Thymus (tissue), 11 donors: ENCODE data around the gene FRMD6. TPM values are rescaled to one million over a fixed set of nuclear protein-coding genes. Genes with fewer than 3 reads are reported as not detected.

Source experiments
- DNase-seq, 9 donors: peaks; one replicate each; pipeline ENCODE4 v3.0.0-alpha.2; 2013; ENCODE audit warnings: low spot score in 9 of 9, low read depth in 6 of 9, missing footprints in 1 of 9
- H3K27ac ChIP-seq, 2 donors: one replicate each; pipeline ENCODE4 v1.5.1; 2013; ENCODE audit warnings: control low read depth in 1 of 2, low read depth in 1 of 2, low read length in 1 of 2, mild to moderate bottlenecking in 1 of 2, moderate library complexity in 1 of 2
- H3K27me3 ChIP-seq, 2 donors: one replicate each; pipeline ENCODE4 v1.5.1; 2013; ENCODE audit warnings: low read length in 1 of 2; ENCODE audit not compliant: control insufficient read depth in 2 of 2, insufficient read depth in 1 of 2
- H3K36me3 ChIP-seq, 2 donors: one replicate each; pipeline ENCODE4 v1.5.1; 2013; ENCODE audit warnings: low read length in 1 of 2, mild to moderate bottlenecking in 1 of 2, moderate library complexity in 1 of 2; ENCODE audit not compliant: control insufficient read depth in 2 of 2, insufficient read depth in 2 of 2
- H3K4me1 ChIP-seq, 2 donors: one replicate each; pipeline ENCODE4 v1.5.1; 2013; ENCODE audit warnings: low read length in 2 of 2; ENCODE audit not compliant: control insufficient read depth in 2 of 2, insufficient read depth in 2 of 2
- H3K4me3 ChIP-seq, 2 donors: one replicate each; pipeline ENCODE4 v1.5.1; 2013; ENCODE audit warnings: low read length in 2 of 2, control low read depth in 1 of 2, mild to moderate bottlenecking in 1 of 2
- H3K9me3 ChIP-seq, 2 donors: one replicate each; pipeline ENCODE4 v1.5.1; 2013; ENCODE audit warnings: low read length in 1 of 2, mild to moderate bottlenecking in 1 of 2; ENCODE audit not compliant: control insufficient read depth in 2 of 2, insufficient read depth in 1 of 2
- WGBS: extraction: QIAGEN DNeasy Blood & Tissue Kit; methylation state at CpG from one replicate; pipeline ENCODE4 v1.1.7; 2013; 5-methylcytosine and 5-hydroxymethylcytosine counted together
- polyA plus RNA-seq: library from polyadenylated mRNA; stranded (reverse); fragments of 200-250 nt; gene quantifications from one replicate; pipeline ENCODE4 v1.2.3, GENCODE V29; 2013
- total RNA-seq: library from RNA; stranded (reverse); fragments of 120-200 nt; gene quantifications from one replicate; pipeline ENCODE4 v1.2.4, GENCODE V29; 2013
- donor health status: healthy.

Gene FRMD6
- total and polyA plus RNA-seq, 2 donors: 8.6 to 10.2 TPM

DNA sequence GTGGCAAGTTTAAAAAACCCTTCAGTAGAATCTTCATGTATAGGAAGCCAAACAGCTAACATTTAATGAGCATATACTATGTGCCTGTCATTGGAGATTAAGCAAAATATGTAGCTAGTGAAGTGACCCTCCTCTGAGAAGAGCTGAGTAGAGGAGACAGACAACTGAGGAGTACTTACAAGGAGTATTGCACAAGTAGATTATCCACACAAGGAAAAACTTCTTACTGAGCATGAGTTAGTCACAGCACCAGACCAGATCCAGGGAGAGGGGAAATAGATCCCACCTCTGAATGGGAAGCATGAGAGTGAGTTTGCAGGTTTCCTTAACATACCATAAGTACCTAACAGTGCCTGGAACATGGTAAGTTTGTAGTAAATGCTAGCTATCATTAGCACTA is 33.0 kb downstream of the FRMD6 start:
- no peak overlapping the region for H3K4me3 ChIP-seq
- no peak overlapping the region for H3K27ac ChIP-seq
- no peaks in the 10 kb centered on the region for H3K4me1 ChIP-seq
- no peaks in the 10 kb centered on the region for H3K9me3 ChIP-seq
- no peak for DNase-seq
- no peaks in the 10 kb centered on the region for H3K36me3 ChIP-seq
- no peaks in the 10 kb centered on the region for H3K27me3 ChIP-seq

GRCh38 chr14:51691176-51691575 is 39.5 kb downstream of the FRMD6 start:
- Histone ChIP-seq H3K27me3 (no peaks in the 10 kb centered on the region), H3K9me3 (no peaks in the 10 kb centered on the region), H3K27ac (no peak overlapping the region), H3K4me1 (no peaks in the 10 kb centered on the region), H3K4me3 (no peak overlapping the region), H3K36me3 (no peaks in the 10 kb centered on the region)
- WGBS: 100% methylated on average over 1 of the region's 1 CpG
- DNase-seq: no peak

DNA sequence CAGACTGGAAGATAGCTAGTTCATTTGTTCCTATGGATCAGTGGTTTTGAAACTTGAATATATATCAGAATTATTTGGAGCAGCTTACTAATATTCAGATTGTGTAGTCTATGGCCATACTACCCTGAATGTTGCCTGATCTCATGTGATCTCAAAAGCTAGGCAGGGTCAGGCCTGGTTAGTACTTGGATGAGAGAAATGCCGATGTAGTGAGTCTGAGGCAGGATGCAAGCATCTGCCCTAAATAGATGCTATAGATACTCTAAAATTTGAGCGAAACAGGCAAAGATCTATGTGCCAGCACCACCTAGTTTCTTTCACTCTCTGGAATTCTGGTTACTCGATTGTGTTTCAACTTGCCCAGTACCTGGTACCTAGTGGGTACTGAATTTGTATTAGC is 40.9 kb downstream of the FRMD6 start:
- 96% methylated on average over 3 of the region's 3 CpGs for WGBS
- Histone ChIP-seq H3K27me3 (no peaks in the 10 kb centered on the region), H3K9me3 (no peaks in the 10 kb centered on the region), H3K27ac (no peak overlapping the region), H3K4me1 (no peaks in the 10 kb centered on the region), H3K36me3 (no peaks in the 10 kb centered on the region), H3K4me3 (no peak overlapping the region)
- no peak for DNase-seq

DNA sequence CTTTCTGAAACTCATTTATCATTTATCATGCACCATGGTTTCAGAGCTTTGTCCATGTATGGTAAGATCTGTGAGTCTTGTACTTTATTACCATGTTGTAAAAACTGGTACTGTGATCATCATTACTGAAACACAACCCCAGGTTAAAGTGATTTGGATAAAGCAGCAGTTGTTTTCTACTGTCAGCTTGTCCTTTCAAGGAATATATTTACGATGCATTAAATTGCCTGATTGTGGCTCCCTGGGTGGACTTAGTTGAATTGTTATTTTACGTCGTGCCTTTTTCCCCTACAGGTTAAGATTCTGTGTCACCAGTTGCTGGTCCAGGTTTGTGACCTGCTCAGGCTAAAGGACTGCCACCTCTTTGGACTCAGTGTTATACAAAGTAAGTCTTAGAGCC is 46.1 kb downstream of the FRMD6 start:
- Histone ChIP-seq H3K36me3 (no peaks in the 10 kb centered on the region), H3K4me3 (no peak overlapping the region), H3K9me3 (no peaks in the 10 kb centered on the region), H3K27me3 (no peaks in the 10 kb centered on the region), H3K27ac (no peak overlapping the region), H3K4me1 (no peaks in the 10 kb centered on the region)
- DNase-seq: no peak
- 91% methylated on average over 3 of the region's 3 CpGs for WGBS

DNA sequence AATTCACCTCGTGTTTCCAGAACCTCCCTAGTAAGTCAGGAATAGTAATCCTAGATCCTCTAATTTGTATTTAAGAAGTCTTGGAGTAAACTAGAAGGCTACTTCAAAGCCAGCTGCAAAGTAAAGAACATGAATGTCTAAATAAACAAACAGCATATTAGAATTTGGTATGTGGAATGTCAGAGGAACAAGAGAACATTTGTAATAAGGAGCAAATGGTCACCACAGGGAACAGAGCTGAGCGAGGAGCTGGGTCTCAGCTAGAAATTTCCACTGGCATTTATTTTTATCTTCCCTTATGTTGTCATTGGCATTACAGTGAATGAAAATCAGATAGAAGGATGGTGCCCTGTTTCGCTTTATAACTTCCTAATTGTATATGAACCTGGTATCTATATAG is 50.2 kb downstream of the FRMD6 start:
- Histone ChIP-seq H3K9me3 (no peaks in the 10 kb centered on the region), H3K27ac (no peak overlapping the region), H3K27me3 (no peaks in the 10 kb centered on the region), H3K36me3 (peaks cover 0 to 2% of the 10 kb centered on the region in 2 donors), H3K4me1 (no peaks in the 10 kb centered on the region), H3K4me3 (no peak overlapping the region)
- 94% methylated on average over 3 of the region's 3 CpGs for WGBS
- no peak for DNase-seq

DNA sequence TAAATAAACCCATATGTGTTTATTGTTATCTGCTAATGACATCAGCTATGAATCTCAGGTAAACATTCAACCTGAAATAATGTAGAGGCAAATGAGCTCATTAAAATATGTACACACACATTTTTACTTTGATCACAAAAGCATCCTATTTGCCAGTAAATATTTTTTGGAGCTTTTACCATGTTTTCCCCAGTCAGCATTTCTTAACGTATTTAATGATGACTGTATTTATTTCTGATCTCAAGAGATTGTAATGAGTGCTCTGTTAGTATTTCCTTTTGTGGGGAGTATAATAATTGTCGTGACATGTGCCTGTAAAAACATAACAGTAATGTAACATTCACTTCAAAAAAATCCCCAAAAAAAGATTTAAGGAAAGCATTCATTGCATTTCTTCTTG is 52.1 kb downstream of the FRMD6 start:
- 96% methylated on average over 2 of the region's 2 CpGs for WGBS
- Histone ChIP-seq H3K27me3 (no peaks in the 10 kb centered on the region), H3K36me3 (peaks cover 0 to 2% of the 10 kb centered on the region in 2 donors), H3K4me1 (no peaks in the 10 kb centered on the region), H3K4me3 (no peak overlapping the region), H3K27ac (no peak overlapping the region), H3K9me3 (no peaks in the 10 kb centered on the region)
- DNase-seq: no peak

- Histone ChIP-seq H3K4me3 (no peak overlapping the region), H3K36me3 (peaks cover 0 to 2% of the 10 kb centered on the region in 2 donors), H3K27ac (no peak overlapping the region), H3K9me3 (no peaks in the 10 kb centered on the region), H3K4me1 (no peaks in the 10 kb centered on the region), H3K27me3 (no peaks in the 10 kb centered on the region)
- WGBS: 97% methylated on average over 3 of the region's 3 CpGs
- DNase-seq: no peak
These were observed 52.8 kb downstream of the FRMD6 start for GRCh38 chr14:51704545-51704944.

DNA sequence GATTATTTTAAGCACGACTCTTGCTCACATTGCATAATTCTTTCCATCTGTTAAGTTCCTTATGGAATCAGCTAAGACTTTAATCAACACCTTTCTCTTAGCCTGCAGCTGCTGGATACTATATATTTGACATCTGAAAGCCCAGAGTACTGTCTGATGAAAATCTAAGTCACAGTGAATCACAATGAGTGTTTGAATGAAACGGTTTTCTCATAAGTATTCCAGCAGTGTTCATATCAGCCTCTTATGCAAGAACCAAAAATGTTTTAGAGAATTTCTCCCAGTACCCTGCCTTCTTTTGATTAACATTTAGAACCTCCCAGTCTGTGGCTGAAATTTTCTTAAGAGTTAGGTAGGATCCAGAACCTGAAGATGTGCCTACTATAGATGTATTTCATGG is 55.6 kb downstream of the FRMD6 start:
- Histone ChIP-seq H3K4me1 (no peaks in the 10 kb centered on the region), H3K27ac (no peak overlapping the region), H3K4me3 (no peak overlapping the region), H3K9me3 (no peaks in the 10 kb centered on the region), H3K27me3 (no peaks in the 10 kb centered on the region), H3K36me3 (peaks cover 0 to 2% of the 10 kb centered on the region in 2 donors)
- no peak for DNase-seq
- WGBS: 95% methylated on average over 2 of the region's 2 CpGs

GRCh38 chr14:51711505-51711904 is 59.8 kb downstream of the FRMD6 start:
- H3K27ac ChIP-seq: no peak overlapping the region
- WGBS: 98% methylated on average over 2 of the region's 2 CpGs

DNA sequence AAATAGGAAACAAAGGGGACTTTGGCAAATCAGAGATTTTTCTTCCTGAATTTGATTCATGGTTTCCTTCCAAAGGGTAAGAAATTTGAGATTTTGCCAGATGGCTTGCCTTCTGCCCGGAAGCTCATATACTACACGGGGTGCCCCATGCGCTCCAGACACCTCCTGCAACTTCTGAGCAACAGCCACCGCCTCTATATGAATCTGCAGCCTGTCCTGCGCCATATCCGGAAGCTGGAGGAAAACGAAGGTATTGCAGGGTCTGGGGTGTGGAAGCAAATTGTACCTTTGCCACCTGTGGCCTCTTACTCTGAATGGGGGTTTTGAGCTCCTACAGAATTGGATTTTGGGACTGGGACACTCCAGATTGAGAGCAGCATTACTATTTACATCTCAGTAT is 63.5 kb downstream of the FRMD6 start:
- Histone ChIP-seq H3K4me3 (no peak overlapping the region), H3K36me3 (peaks cover 0 to 3% of the 10 kb centered on the region in 2 donors), H3K9me3 (no peaks in the 10 kb centered on the region), H3K27ac (no peak overlapping the region), H3K4me1 (no peaks in the 10 kb centered on the region), H3K27me3 (no peaks in the 10 kb centered on the region)
- no peak for DNase-seq
- 97% methylated on average over 7 of the region's 7 CpGs for WGBS

More at GRCh38 chr14:51711505-51711904, 59.8 kb downstream of the FRMD6 start:
- Histone ChIP-seq H3K27me3 (no peaks in the 10 kb centered on the region), H3K4me3 (no peak overlapping the region), H3K36me3 (no peaks in the 10 kb centered on the region), H3K4me1 (no peaks in the 10 kb centered on the region), H3K9me3 (no peaks in the 10 kb centered on the region)
- no peak for DNase-seq
